ENCODE data around the gene NEURL1.
"Not testable (repeated sequence)": the region's sequence is repeated elsewhere in the genome, so short reads cannot be mapped to it uniquely, and the experiment has no call there.

The NEURL1 gene

GRCh38 chr10:103630156-103630555 is 136.7 kb downstream of the NEURL1 start:
- no peak for DNase-seq

GRCh38 chr10:103632247-103632642 is 138.7 kb downstream of the NEURL1 start:
- DNase-seq, result no peak

- DNase-seq, result not testable (repeated sequence)
These were observed 139.4 kb downstream of the NEURL1 start for GRCh38 chr10:103632871-103633270.

GRCh38 chr10:103633846-103634245 is 140.3 kb downstream of the NEURL1 start:
- DNase-seq, result no peak

GRCh38 chr10:103635580-103635979 is 142.1 kb downstream of the NEURL1 start:
- no peak for DNase-seq

GRCh38 chr10:103636492-103636891 is 143.0 kb downstream of the NEURL1 start:
- no peak for DNase-seq

- DNase-seq, result no peak
These were observed 143.5 kb downstream of the NEURL1 start for GRCh38 chr10:103637011-103637410.

GRCh38 chr10:103637927-103638557 is 144.5 kb downstream of the NEURL1 start:
- peak; percentile 53 to 55 for DNase-seq

- DNase-seq, result no peak
These were observed 145.4 kb downstream of the NEURL1 start for GRCh38 chr10:103638948-103639347.

GRCh38 chr10:103640436-103641181 is 147.1 kb downstream of the NEURL1 start:
- DNase-seq, result peak in 1 of 2 donors; percentile 39

GRCh38 chr10:103641326-103641725 is 147.8 kb downstream of the NEURL1 start:
- no peak for DNase-seq
